Activated T-cell treated with anti-CD3 and anti-CD28 coated beads, Interleukin-2, amount 50 U/mL, for 72 hours (primary cell): ENCODE data around the gene AKAP13. TPM values are rescaled to one million over a fixed set of nuclear protein-coding genes. Genes with fewer than 3 reads are reported as not detected.
"Not testable (repeated sequence)": the region's sequence is repeated elsewhere in the genome, so short reads cannot be mapped to it uniquely, and the experiment has no call there.

Experiments used
- ATAC-seq, 2 donors: fragments of 150-1000 bp; cut with Tn5 transposase; replicated peaks in 1 of 2; 2 replicates each; pipeline ENCODE4 v1.10.0; 2021; ENCODE audit warnings: moderate library complexity in 2 of 2, mild to moderate bottlenecking in 1 of 2
- DNase-seq, 2 donors: peaks; one replicate each; pipeline ENCODE4 v3.0.0; 2021 to 2022; ENCODE audit warnings: mixed read lengths in 1 of 2
- H3K27ac Mint-ChIP-seq: one replicate; pipeline ENCODE4 v1.8.0; 2022; ENCODE audit warnings: mild to moderate bottlenecking, moderate library complexity, mixed read lengths
- H3K27me3 Mint-ChIP-seq: one replicate; pipeline ENCODE4 v1.8.0; 2022; ENCODE audit warnings: low read depth, mixed read lengths
- H3K36me3 Mint-ChIP-seq, 2 donors: one replicate each; pipeline ENCODE4 v1.8.0; 2022; ENCODE audit warnings: mixed read lengths in 2 of 2, mild to moderate bottlenecking in 1 of 2; ENCODE audit not compliant: insufficient read depth in 2 of 2
- H3K4me1 Mint-ChIP-seq: one replicate; pipeline ENCODE4 v1.8.0; 2022; ENCODE audit warnings: low read depth, mixed read lengths
- H3K4me3 Mint-ChIP-seq, 2 donors: one replicate each; pipeline ENCODE4 v1.8.0; 2022; ENCODE audit warnings: mild to moderate bottlenecking in 2 of 2, mixed read lengths in 2 of 2, moderate library complexity in 2 of 2
- H3K9me3 Mint-ChIP-seq, 2 donors: one replicate each; pipeline ENCODE4 v1.8.0; 2022; ENCODE audit warnings: mixed read lengths in 2 of 2
- total RNA-seq, 2 donors: library from RNA; stranded (reverse); gene quantifications; one replicate each; pipeline ENCODE4 v1.2.3, GENCODE V29; 2022

AKAP13 gene
- total RNA-seq, 2 donors from 2014 or later = 134 to 185 TPM

GRCh38 chr15:85430406-85431204 is 50.2 kb downstream of the AKAP13 start:
- peak; percentile 45 to 51 for DNase-seq
- peak overlapping the region; percentile 18 to 66 for H3K4me3 Mint-ChIP-seq
- peak; percentile 100 for ATAC-seq

GRCh38 chr15:85439996-85440395 is 59.6 kb downstream of the AKAP13 start:
- peak overlapping the region; percentile 89 for H3K27ac Mint-ChIP-seq
- peak overlapping the region in 1 of 2 donors; percentile 78 for H3K4me3 Mint-ChIP-seq
- no peaks in the 10 kb centered on the region for H3K27me3 Mint-ChIP-seq

More at GRCh38 chr15:85430406-85431204, 50.2 kb downstream of the AKAP13 start:
- H3K27ac Mint-ChIP-seq = peak overlapping the region; percentile 64
- peaks cover 60% of the 10 kb centered on the region for H3K4me1 Mint-ChIP-seq
- H3K9me3 Mint-ChIP-seq = no peaks in the 10 kb centered on the region
- H3K27me3 Mint-ChIP-seq = no peaks in the 10 kb centered on the region
- peaks cover 0 to 7% of the 10 kb centered on the region in 2 donors for H3K36me3 Mint-ChIP-seq

GRCh38 chr15:85440451-85440850 is 60.0 kb downstream of the AKAP13 start:
- ATAC-seq (peak; percentile 70 to 81), DNase-seq (peak in 1 of 2 donors; percentile 16)
- H3K27ac Mint-ChIP-seq = peak overlapping the region; percentile 89
- H3K36me3 Mint-ChIP-seq = peaks cover 1% of the 10 kb centered on the region in 2 donors
- no peaks in the 10 kb centered on the region for H3K9me3 Mint-ChIP-seq
- H3K4me3 Mint-ChIP-seq = peak overlapping the region in 1 of 2 donors; percentile 78
- peaks cover 51% of the 10 kb centered on the region for H3K4me1 Mint-ChIP-seq
- no peaks in the 10 kb centered on the region for H3K27me3 Mint-ChIP-seq

More at GRCh38 chr15:85439996-85440395, 59.6 kb downstream of the AKAP13 start:
- ATAC-seq (peak in 1 of 2 donors; percentile 22), DNase-seq (no peak)
- Mint-ChIP-seq H3K36me3 (peaks cover 1% of the 10 kb centered on the region in 2 donors), H3K9me3 (no peaks in the 10 kb centered on the region), H3K4me1 (peaks cover 46% of the 10 kb centered on the region)

- not testable (repeated sequence) for DNase-seq, H3K27me3 Mint-ChIP-seq, ATAC-seq, H3K4me3 Mint-ChIP-seq, H3K27ac Mint-ChIP-seq, H3K36me3 Mint-ChIP-seq, H3K9me3 Mint-ChIP-seq
- H3K4me1 Mint-ChIP-seq = peaks cover 52% of the 10 kb centered on the region
These were observed 61.5 kb downstream of the AKAP13 start for GRCh38 chr15:85441854-85442253.

DNA sequence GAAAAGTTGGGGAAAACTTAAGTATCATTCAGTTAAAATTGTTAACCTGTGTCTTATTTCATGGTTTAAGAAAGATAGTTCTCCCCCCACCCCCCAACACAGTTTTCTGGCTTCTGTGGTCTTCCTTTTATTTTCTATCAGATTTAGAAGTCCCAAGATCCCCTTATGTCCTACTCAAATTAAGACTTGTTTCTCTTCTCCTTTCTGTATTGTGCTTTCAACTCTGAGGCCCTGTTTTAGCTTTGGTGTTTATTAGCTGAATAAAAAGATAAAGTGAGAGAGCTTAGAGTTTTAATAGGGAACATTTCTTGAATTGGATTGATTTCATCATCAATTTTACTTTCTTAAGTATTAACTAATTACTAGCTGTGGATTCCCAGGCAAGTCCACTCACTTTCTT is 62.6 kb downstream of the AKAP13 start:
- Mint-ChIP-seq H3K4me1 (peaks cover 52% of the 10 kb centered on the region), H3K4me3 (peak overlapping the region; percentile 6 to 12), H3K27ac (no peak overlapping the region), H3K9me3 (peaks cover 2 to 5% of the 10 kb centered on the region in 2 donors), H3K36me3 (peaks cover 0 to 8% of the 10 kb centered on the region in 2 donors), H3K27me3 (no peaks in the 10 kb centered on the region)
- DNase-seq (no peak), ATAC-seq (peak in 1 of 2 donors; percentile 21)

DNA sequence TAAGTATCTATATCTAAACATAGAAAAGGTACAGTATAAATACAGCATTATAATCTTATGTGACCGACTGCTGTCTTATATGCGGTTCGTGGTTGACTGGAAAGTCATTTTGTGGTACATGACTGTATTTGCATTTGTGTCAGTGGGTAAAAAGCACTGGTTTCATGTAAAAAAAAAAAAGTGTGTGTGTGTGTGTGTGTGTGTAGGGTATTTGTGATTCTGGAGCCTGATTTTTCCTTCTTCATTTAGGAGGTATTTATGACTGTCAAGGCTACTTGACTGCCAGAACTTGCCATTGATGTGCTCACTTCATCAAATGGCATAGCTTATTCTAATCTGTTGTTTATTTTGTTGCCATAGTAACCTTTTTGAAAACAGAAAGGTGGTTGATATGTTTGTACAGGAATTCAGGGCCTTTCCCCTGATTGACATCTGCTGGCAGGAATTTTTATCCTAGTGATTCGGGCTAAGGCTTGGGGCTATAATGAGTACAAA is 63.2 kb downstream of the AKAP13 start:
- ATAC-seq = peak; percentile 82 to 89
- Mint-ChIP-seq H3K9me3 (peaks cover 2 to 5% of the 10 kb centered on the region in 2 donors), H3K36me3 (peaks cover 0 to 8% of the 10 kb centered on the region in 2 donors), H3K27me3 (no peaks in the 10 kb centered on the region), H3K4me1 (peaks cover 52% of the 10 kb centered on the region), H3K4me3 (peak overlapping the region; percentile 6 to 12), H3K27ac (peak overlapping the region; percentile 54)
- DNase-seq = peak; percentile 49 to 50

GRCh38 chr15:85444122-85444745 is 63.8 kb downstream of the AKAP13 start:
- H3K9me3 Mint-ChIP-seq = peaks cover 2 to 5% of the 10 kb centered on the region in 2 donors
- DNase-seq = no peak

GRCh38 chr15:85445361-85445760 is 65.0 kb downstream of the AKAP13 start:
- no peak overlapping the region for H3K27ac Mint-ChIP-seq
- peaks cover 12 to 13% of the 10 kb centered on the region in 2 donors for H3K9me3 Mint-ChIP-seq
- H3K36me3 Mint-ChIP-seq = peaks cover 12 to 18% of the 10 kb centered on the region in 2 donors
- DNase-seq (no peak), ATAC-seq (no peak)
- no peak overlapping the region for H3K4me3 Mint-ChIP-seq
- H3K27me3 Mint-ChIP-seq = no peaks in the 10 kb centered on the region
- H3K4me1 Mint-ChIP-seq = peaks cover 47% of the 10 kb centered on the region

More at GRCh38 chr15:85444122-85444745, 63.8 kb downstream of the AKAP13 start:
- ATAC-seq = no peak
- peaks cover under 1 to 9% of the 10 kb centered on the region in 2 donors for H3K36me3 Mint-ChIP-seq
- H3K4me1 Mint-ChIP-seq = peaks cover 52% of the 10 kb centered on the region
- H3K27ac Mint-ChIP-seq = no peak overlapping the region
- no peaks in the 10 kb centered on the region for H3K27me3 Mint-ChIP-seq
- peak overlapping the region in 1 of 2 donors; percentile 6 for H3K4me3 Mint-ChIP-seq

DNA sequence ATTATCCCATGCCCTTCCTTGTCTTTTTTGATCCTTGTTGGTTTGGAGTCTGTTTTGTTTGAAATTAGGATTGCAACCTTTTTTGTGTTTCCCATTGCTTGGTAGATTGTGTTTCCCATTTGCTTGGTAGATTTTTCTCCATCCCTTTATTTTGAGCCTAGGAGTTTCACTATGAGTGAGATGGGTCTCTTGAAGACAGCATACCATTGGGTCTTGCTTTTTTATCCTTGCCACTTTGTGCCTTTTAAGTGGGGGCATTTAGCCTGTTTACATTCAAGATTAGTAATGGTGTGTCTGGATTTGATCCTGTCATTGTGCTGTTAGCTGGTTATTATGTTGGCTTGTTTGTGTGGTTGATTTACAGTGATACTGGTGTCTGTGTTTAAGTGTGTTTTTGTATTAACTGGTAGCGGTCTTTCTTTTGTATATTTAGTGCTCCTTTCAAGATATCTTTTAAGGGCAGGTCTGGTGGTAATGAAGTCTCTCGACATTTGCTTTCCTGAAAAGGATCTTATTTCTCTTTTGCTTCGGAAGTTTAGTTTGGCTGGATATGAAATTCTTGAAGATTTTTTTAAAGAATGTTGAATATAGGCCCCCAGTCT is 70.8 kb downstream of the AKAP13 start:
- Mint-ChIP-seq H3K27me3 (no peaks in the 10 kb centered on the region), H3K4me1 (peaks cover 31% of the 10 kb centered on the region), H3K9me3 (peaks cover 23 to 27% of the 10 kb centered on the region in 2 donors), H3K27ac (no peak overlapping the region), H3K4me3 (no peak overlapping the region), H3K36me3 (peaks cover 29 to 32% of the 10 kb centered on the region in 2 donors)
- ATAC-seq (no peak), DNase-seq (no peak)

DNA sequence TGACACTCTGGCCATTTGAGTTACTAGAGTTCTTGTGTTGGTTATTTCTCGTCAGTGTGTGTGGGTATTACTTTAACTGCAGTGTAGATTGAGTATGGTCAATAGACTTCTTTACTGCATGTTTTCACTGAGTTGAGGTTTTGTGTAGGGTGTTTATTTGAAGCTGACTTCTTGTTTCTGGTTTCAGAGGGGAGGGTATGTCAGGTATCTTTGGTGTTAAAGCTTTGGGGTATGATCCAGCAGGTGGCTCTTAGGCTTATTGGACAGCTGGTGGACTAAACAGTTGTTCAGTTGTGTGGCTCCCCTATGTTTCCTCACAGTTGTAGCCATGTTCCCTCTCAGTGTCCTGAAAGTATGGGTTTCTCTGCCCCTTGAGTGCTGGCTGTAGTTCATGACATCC is 72.0 kb downstream of the AKAP13 start:
- H3K4me1 Mint-ChIP-seq = peaks cover 31% of the 10 kb centered on the region
- peaks cover 27 to 32% of the 10 kb centered on the region in 2 donors for H3K36me3 Mint-ChIP-seq
- H3K27ac Mint-ChIP-seq = no peak overlapping the region
- ATAC-seq (no peak), DNase-seq (no peak)
- no peak overlapping the region for H3K4me3 Mint-ChIP-seq
- H3K27me3 Mint-ChIP-seq = no peaks in the 10 kb centered on the region
- H3K9me3 Mint-ChIP-seq = peaks cover 23 to 27% of the 10 kb centered on the region in 2 donors

GRCh38 chr15:85453144-85453872 is 72.9 kb downstream of the AKAP13 start:
- no peak overlapping the region for H3K4me3 Mint-ChIP-seq
- ATAC-seq (no peak), DNase-seq (no peak)
- peaks cover 31% of the 10 kb centered on the region for H3K4me1 Mint-ChIP-seq
- peaks cover 22 to 26% of the 10 kb centered on the region in 2 donors for H3K9me3 Mint-ChIP-seq
- H3K27me3 Mint-ChIP-seq = no peaks in the 10 kb centered on the region
- no peak overlapping the region for H3K27ac Mint-ChIP-seq
- H3K36me3 Mint-ChIP-seq = peaks cover 24 to 32% of the 10 kb centered on the region in 2 donors

- H3K4me1 Mint-ChIP-seq = peaks cover 35% of the 10 kb centered on the region
These were observed 74.0 kb downstream of the AKAP13 start for GRCh38 chr15:85454403-85454802.

More at GRCh38 chr15:85454403-85454802, 74.0 kb downstream of the AKAP13 start:
- Mint-ChIP-seq H3K27ac (peak overlapping the region; percentile 12), H3K4me3 (no peak overlapping the region), H3K36me3 (peaks cover 21 to 30% of the 10 kb centered on the region in 2 donors), H3K9me3 (peaks cover 20 to 24% of the 10 kb centered on the region in 2 donors), H3K27me3 (no peaks in the 10 kb centered on the region)
- no peak for DNase-seq
- ATAC-seq = no peak
